ENCODE data around the gene CFAP77.

Gene CFAP77

DNA sequence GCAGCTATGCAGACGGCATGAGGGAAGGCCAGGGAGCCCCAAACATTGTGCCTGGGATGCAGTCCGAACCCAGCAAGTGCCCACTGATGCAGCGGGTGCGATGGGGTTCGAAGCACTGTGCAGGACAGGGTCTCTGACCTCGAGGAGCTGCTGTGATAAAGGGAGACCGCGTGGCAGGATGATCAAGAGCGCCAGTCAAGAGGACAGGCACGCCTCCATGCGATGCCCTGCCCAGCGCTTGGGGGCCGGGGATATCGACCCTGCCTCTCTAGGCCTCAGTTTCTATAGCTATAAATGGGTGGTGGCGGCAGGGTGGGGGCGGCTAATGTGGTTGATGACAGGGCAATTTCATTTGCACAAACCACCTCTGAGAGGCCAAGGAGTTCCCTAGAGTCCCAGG lies 87.7 kb downstream of the CFAP77 start:
- no peak overlapping the region for H3K4me3 ChIP-seq (ENCODE audit: low read depth, low read length)
- in situ Hi-C loops (cut with HindIII; ENCODE audit: low sequenced_read_pairs), result no loop called here
- no peak for TF ChIP-seq CTCF (IDR thresholded peaks at IDR 0.05; ENCODE audit: low read depth, low read length)
- no peak for DNase-seq (ENCODE audit: low read depth, low spot score)

DNA sequence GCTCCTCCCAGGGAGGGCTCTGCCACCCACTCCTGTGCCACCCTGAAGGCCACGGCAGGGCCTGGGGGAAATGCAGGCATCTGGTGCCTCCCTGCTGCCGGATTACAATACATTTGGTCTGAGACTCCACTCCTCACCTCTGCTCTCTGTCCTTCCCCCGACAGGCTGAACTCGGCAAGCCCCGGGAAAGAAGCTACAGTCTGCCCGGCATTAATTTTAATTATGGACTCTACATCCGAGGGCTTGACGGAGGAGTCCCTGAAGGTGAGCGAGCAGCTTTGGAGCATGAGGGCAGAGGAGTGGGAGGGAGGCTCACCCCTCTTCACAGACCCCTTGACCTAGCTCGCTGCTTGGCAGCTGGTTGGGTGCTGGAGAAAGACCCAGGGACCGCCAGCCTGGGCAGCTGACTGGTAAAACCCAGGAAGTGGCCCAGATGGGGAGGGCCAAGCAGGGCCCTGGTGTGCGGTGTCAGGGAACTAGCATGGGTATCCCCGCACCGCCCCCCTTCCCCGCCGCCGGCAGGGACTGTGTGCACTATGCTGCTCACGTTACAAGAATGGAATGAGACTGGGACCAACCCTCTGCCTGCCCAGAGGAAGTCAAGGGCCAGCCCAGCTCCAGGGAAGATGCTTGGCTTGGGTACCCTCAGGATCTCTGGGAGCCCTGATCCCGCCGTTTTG lies 88.7 kb downstream of the CFAP77 start:
- H3K4me3 ChIP-seq (ENCODE audit: low read depth, low read length), result no peak overlapping the region
- in situ Hi-C loops (cut with HindIII; ENCODE audit: low sequenced_read_pairs), result no loop called here
- DNase-seq (ENCODE audit: low read depth, low spot score), result no peak
- no peak for TF ChIP-seq CTCF (IDR thresholded peaks at IDR 0.05; ENCODE audit: low read depth, low read length)

DNA sequence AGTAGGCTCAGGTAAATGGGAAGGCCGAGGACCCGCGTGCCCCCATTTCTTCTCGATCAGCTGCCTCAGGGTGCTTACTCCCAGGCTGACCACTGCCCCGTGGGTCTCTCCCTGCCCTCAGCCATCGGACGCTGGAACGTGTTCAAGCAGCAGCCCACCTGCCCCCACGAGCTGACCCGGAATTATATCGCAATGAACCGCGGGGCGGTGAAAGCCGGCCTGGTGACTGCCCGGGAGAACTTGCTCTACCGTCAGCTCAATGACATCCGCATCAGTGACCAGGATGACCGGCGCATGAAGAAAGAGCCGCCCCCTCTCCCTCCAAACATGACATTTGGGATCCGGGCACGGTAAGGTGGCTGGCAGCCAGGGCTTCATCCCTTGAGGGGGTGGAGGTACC lies 89.2 kb downstream of the CFAP77 start:
- H3K4me3 ChIP-seq (ENCODE audit: low read depth, low read length), result no peak overlapping the region
- in situ Hi-C loops (cut with HindIII; ENCODE audit: low sequenced_read_pairs), result no loop called here
- no peak for DNase-seq (ENCODE audit: low read depth, low spot score)
- TF ChIP-seq CTCF (IDR thresholded peaks at IDR 0.05; ENCODE audit: low read depth, low read length), result no peak

DNA sequence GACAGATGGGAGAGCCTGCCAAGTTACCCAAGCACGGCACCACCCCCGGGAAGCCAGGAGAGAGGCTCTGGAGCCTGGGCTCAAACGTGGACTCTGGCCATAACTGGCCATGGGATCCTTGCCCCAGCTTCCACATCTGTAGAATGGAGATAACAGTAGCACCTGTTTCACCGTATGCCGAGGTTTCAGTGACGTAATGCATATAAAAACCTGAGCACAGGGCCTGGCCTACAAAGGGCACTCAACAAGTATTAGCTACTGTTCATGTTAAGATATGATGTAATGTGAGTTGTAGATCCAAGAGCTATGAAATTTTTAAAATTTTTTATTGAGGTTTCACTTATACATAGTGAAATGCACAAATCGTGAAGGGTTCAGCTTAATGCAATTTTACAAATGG lies 90.2 kb downstream of the CFAP77 start:
- TF ChIP-seq CTCF (IDR thresholded peaks at IDR 0.05; ENCODE audit: low read depth, low read length), result no peak
- no peak overlapping the region for H3K4me3 ChIP-seq (ENCODE audit: low read depth, low read length)
- in situ Hi-C loops (cut with HindIII; ENCODE audit: low sequenced_read_pairs), result no loop called here
- no peak for DNase-seq (ENCODE audit: low read depth, low spot score)

DNA sequence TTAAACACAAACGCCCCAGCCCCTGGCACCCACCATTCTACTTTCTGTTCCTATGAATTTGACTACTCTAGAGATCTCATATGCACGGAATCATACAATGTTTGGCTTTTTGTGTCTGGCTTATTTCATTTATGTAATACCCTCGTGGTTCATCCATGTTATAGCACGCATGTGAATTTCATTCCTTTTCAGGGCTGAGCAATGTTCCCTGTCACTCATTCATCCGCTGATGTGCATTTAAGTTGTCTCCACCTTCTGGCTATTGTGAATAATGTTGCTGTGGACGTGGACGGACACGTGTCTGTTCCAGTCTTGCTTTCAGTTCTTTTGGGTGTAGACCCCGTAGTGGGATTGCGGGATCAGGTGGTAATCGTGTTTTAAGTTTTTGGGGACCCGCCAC lies 92.5 kb downstream of the CFAP77 start:
- DNase-seq (ENCODE audit: low read depth, low spot score), result no peak
- no peak overlapping the region for H3K4me3 ChIP-seq (ENCODE audit: low read depth, low read length)
- in situ Hi-C loops (cut with HindIII; ENCODE audit: low sequenced_read_pairs), result no loop called here
- no peak for TF ChIP-seq CTCF (IDR thresholded peaks at IDR 0.05; ENCODE audit: low read depth, low read length)

- no peak for TF ChIP-seq CTCF (IDR thresholded peaks at IDR 0.05; ENCODE audit: low read depth, low read length)
- in situ Hi-C loops (cut with HindIII; ENCODE audit: low sequenced_read_pairs), result no loop called here
- DNase-seq (ENCODE audit: low read depth, low spot score), result no peak
- no peak overlapping the region for H3K4me3 ChIP-seq (ENCODE audit: low read depth, low read length)
Observed at GRCh38 chr9:132503116-132503515, 93.1 kb downstream of the CFAP77 start.
